ENCODE results near the gene FAM120A.

FAM120A gene

GRCh38 chr9:93612052-93612795 lies 160.7 kb downstream of the FAM120A start:
- no peak overlapping the region for H3K4me3 ChIP-seq (ENCODE audit: low read depth, low read length)

GRCh38 chr9:93612796-93613154 lies 161.3 kb downstream of the FAM120A start:
- H3K4me3 ChIP-seq (ENCODE audit: low read depth, low read length) = no peak overlapping the region

- no peak overlapping the region for H3K4me3 ChIP-seq (ENCODE audit: low read depth, low read length)
Observed at GRCh38 chr9:93613174-93613573, 161.7 kb downstream of the FAM120A start.

- no peak overlapping the region for H3K4me3 ChIP-seq (ENCODE audit: low read depth, low read length)
Observed at GRCh38 chr9:93613791-93614190, 162.3 kb downstream of the FAM120A start.

GRCh38 chr9:93614830-93615468 lies 163.5 kb downstream of the FAM120A start:
- no peak overlapping the region for H3K4me3 ChIP-seq (ENCODE audit: low read depth, low read length)
